DMS79 (cell line): ENCODE data around the gene ALX4.

Source experiments
- DNase-seq: peaks from one replicate; lab custom pipeline; 2025; lab: John Stamatoyannopoulos, UW

ALX4 gene

GRCh38 chr11:44335052-44335760 is 25.3 kb upstream of the ALX4 start:
- DNase-seq: no peak

DNA sequence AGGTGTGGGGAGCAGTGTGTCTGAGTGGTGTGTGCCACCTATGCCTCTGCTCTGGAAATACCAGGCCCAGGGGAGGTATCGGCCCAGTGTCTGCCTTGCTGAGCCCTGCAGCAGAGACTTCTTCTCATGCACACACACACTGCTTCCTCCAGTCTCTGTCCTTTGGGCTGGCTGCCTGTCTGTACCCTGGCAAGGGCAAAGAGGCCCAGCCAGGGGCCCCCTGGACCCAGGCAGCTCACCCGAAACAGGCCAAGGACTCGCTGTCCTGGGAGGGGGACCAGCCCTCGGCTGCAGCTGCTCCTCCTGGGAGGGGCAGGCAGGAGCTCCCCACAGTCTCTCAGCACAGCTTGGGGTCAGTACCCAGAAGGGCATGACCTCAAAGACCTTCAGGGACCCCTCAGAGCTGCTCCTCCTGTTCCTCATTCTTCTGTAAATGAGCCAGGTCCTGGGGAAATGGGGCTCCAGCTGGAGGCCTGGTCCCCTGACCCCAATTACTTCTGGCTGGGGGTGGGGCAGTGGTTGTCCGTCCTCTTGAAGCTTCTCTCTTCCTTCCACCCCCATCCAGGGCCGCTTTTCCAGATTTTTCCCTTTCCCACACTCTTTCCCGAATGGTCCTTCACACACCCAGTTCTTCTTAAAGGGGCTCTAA is 24.5 kb upstream of the ALX4 start:
- no peak for DNase-seq

- DNase-seq: no peak
These were observed 23.6 kb upstream of the ALX4 start for GRCh38 chr11:44333271-44334218.

DNA sequence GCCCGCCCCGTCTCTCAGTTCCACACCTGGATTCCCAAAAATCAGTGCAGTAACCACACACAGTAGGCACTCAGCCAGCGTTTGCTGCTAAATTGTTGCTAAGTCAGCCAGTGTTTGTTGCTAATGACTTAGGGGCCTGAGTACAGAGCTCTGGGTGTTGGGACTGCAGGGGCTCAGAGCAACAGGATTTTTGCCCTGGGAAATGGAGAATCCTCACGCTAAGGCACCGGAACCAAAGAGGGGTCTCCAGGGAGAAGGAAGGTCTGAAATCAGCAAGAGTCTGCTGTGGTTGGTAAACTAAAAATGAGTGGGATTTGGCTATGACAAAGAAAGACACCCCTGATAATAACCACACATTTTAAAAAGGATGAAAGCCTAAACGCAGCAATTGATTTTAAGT is 22.7 kb upstream of the ALX4 start:
- DNase-seq: no peak

DNA sequence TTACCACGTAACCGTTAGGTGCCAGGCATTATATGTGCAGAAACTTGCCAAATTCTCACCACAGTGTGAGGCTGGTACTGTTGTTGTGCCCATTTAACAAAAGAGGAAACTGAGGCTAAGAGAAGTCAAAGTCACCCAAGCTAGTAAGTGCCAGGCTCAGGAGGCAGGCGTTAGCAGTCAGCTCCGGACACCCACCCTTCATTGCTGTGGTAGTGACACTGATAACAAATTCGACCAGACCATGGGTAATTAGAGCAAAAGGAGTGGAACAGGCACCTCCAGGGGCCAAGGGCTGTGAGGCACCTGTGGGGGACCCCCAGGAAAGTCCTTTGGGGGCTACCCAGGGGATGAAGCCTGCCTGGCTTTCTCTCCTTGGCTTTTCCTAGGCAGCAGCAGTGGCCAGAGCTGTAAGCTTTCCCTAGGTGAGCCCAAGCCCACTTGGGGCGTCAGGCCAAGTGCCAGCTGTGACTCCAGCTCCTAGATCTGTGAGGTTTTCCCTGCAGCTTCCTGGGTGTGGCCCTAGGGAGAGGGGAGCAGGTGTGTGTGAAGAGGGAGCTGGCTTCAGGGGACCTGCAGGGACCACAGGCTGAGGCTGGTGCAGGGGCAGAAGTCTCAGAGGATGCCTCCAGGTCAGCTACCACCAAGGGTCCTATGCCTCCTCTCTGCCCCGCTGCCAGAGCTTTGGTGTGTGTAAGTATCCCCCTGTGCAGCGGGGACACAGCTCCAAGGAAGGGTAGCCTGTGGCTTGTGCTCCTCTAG is 19.7 kb upstream of the ALX4 start:
- peak; percentile 58 for DNase-seq

GRCh38 chr11:44328138-44328660 is 18.3 kb upstream of the ALX4 start:
- peak; percentile 21 for DNase-seq

DNA sequence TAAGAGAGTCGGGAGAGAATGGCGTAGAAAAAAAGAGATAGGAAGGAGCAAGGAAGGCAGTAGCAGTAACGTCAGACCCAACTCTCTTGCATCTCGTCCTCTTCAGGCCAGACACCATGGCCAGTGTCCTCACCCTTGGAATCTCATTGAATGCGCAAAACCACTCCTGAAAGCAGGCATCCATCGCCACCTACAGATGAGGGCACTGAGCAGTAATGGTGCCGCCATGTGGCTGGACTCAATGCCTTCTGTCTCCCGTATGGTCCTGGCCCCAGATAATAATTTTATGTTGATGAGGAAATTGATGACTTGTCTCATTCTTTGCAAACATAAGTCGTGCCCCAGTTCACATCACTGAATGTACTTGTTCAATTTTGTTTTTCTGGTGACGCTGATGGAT is 17.8 kb upstream of the ALX4 start:
- no peak for DNase-seq

- DNase-seq: no peak
These were observed 16.9 kb upstream of the ALX4 start for GRCh38 chr11:44326615-44327475.

DNA sequence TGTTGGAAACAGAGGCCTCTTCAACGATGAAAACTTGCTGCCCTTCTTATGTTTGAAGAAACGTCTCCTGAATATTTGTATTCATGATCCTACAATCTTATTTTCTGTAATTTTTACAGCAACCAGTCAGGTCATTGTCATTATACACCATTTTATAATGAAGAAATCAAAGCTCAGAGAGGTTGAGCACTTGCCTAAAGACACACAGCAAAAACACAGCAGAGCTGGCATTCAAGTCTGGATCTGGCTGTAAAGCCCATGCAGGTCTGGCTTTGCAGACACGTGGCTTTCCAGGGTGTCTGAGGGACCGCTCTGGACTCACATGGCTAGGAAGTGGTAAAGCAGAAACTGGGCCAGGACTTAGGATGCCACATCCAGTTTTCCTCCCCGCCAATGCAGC is 15.8 kb upstream of the ALX4 start:
- DNase-seq: no peak

DNA sequence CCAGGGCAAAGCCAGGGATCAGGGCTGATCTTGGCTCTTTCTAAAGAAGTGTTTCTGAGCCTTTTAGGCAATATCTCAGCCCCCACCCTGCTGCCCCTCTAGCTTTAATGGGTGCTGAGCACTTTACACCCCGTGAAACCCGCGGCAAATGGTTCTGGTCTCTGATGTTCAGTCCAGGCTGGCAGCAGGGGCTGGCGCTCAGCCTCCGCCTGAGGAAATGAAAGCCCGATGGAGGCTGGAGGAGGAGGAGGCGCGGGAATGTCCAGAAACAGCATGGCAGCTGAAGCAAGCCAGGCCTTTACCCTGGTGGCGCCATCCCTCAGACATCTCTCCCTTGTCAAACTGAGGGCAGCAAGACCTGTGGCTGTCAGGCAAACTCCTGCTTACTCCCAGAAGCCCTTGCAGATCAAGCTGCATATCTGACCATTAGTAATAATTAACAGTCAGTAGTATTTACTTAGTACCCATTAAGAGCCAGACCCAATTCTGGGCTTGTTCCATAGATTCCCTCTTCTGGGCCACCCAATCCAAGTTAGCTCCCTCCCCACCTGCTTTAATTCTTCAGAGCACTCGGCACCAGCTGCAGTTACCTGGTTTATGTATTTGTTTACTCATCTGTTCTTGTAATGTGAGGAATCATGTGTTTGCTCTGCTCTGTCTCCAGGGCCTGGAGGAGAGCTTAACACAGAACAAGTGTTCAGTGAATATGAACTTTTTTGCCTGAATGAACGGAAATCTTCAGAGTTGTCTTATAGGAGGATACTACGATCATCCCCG is 15.0 kb upstream of the ALX4 start:
- DNase-seq: peak; percentile 69

DNA sequence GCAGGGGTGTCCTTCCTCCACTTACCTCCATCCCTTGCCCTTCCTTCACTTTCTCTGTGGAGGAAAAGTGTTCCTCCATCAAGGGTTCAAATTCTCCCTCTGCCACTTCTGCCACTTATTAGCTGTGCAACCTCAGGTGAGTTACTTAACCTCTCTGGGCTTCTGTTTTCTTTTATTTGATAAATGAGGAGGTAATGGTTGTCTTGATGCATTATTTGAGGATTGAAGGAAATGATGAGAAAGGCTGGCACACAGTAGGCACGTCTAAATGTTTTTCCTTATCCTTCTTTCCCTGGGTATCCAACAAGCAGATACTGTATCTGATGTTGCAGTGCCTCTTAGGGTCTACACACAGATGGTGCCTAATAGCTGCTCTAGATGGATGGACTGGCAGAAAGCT is 14.3 kb upstream of the ALX4 start:
- no peak for DNase-seq

- no peak for DNase-seq
These were observed 12.3 kb upstream of the ALX4 start for GRCh38 chr11:44322243-44322642.

GRCh38 chr11:44321059-44321458 is 11.1 kb upstream of the ALX4 start:
- DNase-seq: no peak

DNA sequence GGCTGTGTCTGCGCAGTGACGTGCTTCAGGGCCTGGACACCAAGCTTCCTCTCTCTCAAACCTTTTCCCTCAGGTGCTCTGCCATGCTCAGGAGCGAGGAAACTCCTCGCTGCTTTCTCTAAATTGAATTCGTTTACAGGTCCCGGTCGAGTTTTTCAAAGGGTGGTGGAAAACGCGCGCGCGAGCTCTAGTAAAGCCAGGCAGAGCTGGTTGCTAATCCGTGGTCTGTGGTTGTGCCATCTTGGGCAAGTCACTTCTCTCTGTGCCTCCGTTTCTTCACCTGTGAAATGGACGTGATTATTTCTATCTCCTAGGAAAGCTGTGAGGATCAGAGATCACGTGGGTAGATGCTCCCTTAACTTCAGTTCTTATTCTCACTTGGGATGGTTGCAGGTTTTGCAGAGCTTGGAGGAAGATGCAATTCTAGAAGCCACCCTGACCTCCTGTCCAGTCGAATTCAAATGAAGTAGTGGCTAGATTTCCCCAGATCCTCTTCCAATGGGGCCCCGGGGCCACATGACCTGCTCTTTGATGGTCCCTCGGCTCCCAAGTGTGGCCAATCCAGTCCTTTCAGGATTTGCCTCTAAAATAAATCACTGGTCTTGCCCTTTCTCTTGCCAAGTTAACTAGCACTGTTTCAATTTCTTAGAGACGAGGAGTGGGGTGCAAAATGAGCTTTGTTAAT is 10.5 kb upstream of the ALX4 start:
- DNase-seq: no peak

DNA sequence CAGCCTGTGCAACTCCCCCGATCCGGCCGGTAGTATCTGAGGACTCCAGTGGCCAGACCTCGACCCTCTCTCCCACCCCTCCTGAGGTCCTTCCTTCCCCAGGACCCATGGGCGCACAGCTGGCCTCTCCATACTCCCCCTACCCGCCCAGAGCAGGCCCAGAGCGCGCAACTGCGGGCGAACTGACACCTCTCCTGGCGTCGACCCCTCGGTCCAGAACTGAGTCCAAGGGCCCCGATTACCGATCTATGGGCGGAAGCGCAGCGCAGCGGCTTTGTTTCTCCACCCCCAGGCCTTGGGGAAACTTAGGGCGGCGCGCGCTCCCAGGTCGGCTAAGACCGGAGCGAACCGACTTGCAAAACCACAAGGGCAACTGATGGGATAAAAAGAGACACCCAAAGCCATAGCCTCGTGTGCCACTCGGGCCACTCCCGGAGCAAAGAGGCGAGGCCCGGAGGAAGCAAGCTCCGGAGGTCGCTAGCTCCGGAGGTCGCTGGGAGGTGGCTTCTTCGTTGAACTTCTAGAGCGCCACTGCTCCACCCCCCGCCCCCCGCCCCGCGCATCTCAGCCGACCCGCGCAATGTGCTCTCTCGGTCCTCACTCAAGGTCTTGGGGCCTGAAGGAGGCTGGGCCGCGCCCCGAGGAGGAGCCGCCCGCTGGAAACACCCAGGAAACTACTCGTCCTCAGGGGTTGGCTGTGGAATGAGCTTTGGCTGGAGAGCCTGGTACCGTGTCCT is 9.8 kb upstream of the ALX4 start:
- DNase-seq: no peak

GRCh38 chr11:44319170-44319551 is 9.2 kb upstream of the ALX4 start:
- no peak for DNase-seq

DNA sequence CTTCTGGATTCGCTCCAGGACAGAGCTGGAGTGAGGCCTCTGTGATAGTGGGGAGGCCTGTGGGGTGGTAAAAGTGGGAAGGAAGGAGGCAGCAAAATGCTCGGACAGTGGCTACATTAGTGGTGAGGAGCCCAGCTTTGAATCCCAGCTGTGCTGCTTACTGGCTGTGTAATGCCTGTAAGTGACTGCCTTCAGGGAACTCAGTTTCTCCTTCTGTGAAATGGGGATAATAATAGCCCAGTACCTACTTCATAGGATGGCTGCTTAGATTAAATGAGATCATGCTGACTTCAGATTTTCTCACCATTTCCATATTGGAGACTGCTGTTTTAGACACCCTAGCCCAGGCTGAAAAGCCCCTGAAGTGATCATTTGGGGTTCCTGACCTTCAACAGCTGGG is 8.4 kb upstream of the ALX4 start:
- no peak for DNase-seq

DNA sequence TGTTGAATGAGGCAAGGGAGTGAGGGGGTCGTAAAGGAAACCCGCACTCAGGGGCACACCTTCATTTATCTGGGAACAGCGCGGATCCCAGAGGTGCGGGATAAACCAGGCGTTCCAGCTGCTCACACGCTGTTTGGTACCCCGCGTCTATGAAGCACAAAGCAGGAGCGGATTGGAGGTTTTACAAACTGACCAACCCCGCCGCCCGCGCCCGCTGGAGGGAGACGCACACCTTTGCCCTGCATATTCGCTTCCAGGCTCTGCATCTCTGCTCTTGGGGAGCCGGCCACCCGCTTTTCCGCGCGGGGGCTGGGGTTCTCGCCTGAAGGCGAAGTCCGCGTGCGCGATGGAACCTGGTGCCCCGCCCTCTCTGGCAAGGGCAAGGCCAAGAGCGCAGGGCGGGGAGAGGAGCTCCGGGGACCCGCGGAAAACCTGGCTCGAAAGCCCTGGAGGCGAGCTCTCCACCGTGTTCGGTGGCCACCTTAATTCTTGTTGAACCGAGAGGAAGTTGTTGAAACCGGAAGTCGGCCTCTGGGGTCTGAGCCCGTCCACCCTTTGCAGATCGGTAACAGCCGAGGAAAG is 6.8 kb upstream of the ALX4 start:
- peak; percentile 83 for DNase-seq
